Measurements from ENCODE around the gene CYB561D2. TPM values are rescaled to one million over a fixed set of nuclear protein-coding genes. Genes with fewer than 3 reads are reported as not detected.
A peak's percentile ranks its signal among the peaks of the same experiment; 100 is the strongest.

Gene CYB561D2
- total and polyA plus RNA-seq, 7 experiments from 2014 or later, result 23.3 to 52.9 (median 35.0) TPM

- intact Hi-C loops (cut with micrococcal nuclease), result no loop called here
- peak overlapping the region in 5 of 9 donors; percentile 13 to 67 (median 52) for H3K27ac Mint-ChIP-seq
Observed at GRCh38 chr3:50314342-50314741, 36.3 kb upstream of the CYB561D2 start.

DNA sequence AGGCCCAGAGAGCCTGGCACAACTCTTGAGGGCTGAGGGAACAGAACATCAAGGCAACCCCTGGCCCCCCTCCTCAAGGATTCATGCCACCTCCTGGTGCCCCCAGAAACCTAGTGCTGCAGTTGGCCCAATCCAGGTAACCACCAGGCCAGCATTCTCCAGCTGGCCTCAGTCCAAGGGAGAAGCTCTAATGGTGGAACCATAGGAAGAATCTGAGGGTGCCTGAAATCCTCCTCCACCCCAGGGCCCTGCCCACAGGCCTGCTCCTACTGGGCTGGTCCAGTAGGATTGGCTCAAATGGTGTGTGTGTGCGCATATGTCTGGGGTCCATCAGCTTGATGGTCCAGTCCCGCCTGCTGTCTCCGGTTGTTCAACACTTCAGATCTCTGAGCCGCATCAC lies 35.8 kb upstream of the CYB561D2 start:
- Mint-ChIP-seq H3K27me3 (no peaks in the 10 kb centered on the region), H3K36me3 (peaks cover 0 to 7% (median 2%) of the 10 kb centered on the region in 5 donors), H3K9me3 (no peaks in the 10 kb centered on the region), H3K4me3 (no peak overlapping the region), H3K27ac (peak overlapping the region in 3 of 9 donors; percentile 6 to 19 (median 17)), H3K4me1 (peaks cover 11 to 28% (median 23%) of the 10 kb centered on the region in 7 donors)
- Histone ChIP-seq H3K36me3 (ENCODE audit: control insufficient read depth in 2 of 3, insufficient read depth in 3 of 3, low read length in 3 of 3) (no peaks in the 10 kb centered on the region), H3K4me3 (ENCODE audit: low read length) (no peak overlapping the region), H3K4me1 (ENCODE audit: control insufficient read depth in 2 of 2, insufficient read depth in 2 of 2, low read length in 2 of 2) (peaks cover 8 to 15% of the 10 kb centered on the region in 2 donors), H3K9me3 (ENCODE audit: control insufficient read depth in 2 of 3, low read length in 3 of 3) (no peaks in the 10 kb centered on the region), H3K27ac (ENCODE audit: low read depth, low read length) (no peak overlapping the region), H3K27me3 (ENCODE audit: control insufficient read depth in 2 of 2, insufficient read depth in 2 of 2, low read length in 2 of 2) (no peaks in the 10 kb centered on the region)
- intact Hi-C loops (cut with micrococcal nuclease), result no loop called here
- ChIA-PET POLR2A (interaction anchor here (0.6 to 1.0 kb wide), 3 partner anchors 13 to 302 kb away, joined by 3 to 4 read pairs (median 4); partner anchors contain the start of gene TUSC2), CTCF (interaction anchor here (0.9 kb wide), 1 partner anchor 10 kb away, joined by 4 read pairs; no protein-coding TSS in a partner anchor)
- DNase-seq (no peak), ATAC-seq (no peak)

More at GRCh38 chr3:50314342-50314741, 36.3 kb upstream of the CYB561D2 start:
- Mint-ChIP-seq H3K27me3 (no peaks in the 10 kb centered on the region), H3K36me3 (peaks cover 0 to 11% (median 4%) of the 10 kb centered on the region in 5 donors), H3K4me3 (no peak overlapping the region), H3K4me1 (peaks cover 9 to 25% (median 19%) of the 10 kb centered on the region in 7 donors), H3K9me3 (no peaks in the 10 kb centered on the region)
- Histone ChIP-seq H3K4me3 (ENCODE audit: low read length) (no peak overlapping the region), H3K27me3 (ENCODE audit: control insufficient read depth in 2 of 2, insufficient read depth in 2 of 2, low read length in 2 of 2) (no peaks in the 10 kb centered on the region), H3K9me3 (ENCODE audit: control insufficient read depth in 2 of 3, low read length in 3 of 3) (no peaks in the 10 kb centered on the region), H3K4me1 (ENCODE audit: control insufficient read depth in 2 of 2, insufficient read depth in 2 of 2, low read length in 2 of 2) (peaks cover 8 to 15% of the 10 kb centered on the region in 2 donors), H3K36me3 (ENCODE audit: control insufficient read depth in 2 of 3, insufficient read depth in 3 of 3, low read length in 3 of 3) (no peaks in the 10 kb centered on the region), H3K27ac (ENCODE audit: low read depth, low read length) (no peak overlapping the region)
- ChIA-PET POLR2A (interaction anchor here (0.6 to 1.0 kb wide), 2 partner anchors 14 to 302 kb away, joined by 3 to 4 read pairs; partner anchors contain the start of gene TUSC2), CTCF (no interaction called here)
- ATAC-seq (no peak), DNase-seq (no peak)

DNA sequence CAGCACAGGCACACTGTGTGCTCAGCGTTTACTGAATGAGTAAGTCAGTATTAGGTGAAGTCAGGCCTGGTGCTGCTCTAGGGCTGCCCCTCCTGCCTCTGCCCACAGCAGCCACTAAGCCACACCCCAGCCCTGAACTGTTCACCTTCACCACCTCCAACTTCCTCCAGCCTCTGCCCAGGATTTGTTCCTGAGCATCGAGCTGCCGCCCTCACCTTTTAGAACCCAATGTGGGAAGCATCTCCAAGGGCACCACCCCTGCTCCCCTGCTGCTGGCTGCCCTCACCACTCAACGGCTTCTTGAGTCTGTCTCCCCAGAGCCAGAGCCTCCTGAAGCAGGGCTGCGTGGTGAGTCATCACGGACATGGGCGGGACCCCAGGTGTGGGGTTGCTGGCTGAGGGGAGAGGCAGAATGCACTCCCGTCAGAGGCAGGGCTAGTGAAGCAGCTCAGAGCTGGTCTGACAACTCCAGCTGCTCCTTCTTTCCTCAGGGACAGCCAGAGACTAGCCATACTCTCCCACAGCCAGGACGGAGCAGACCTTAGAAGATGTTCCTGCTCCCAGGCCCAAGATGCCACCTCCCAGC lies 33.9 kb upstream of the CYB561D2 start:
- peaks cover 9 to 23% of the 10 kb centered on the region in 2 donors for H3K4me1 ChIP-seq (ENCODE audit: control insufficient read depth in 2 of 2, insufficient read depth in 2 of 2, low read length in 2 of 2)
- peaks cover 19 to 37% (median 32%) of the 10 kb centered on the region in 7 donors for H3K4me1 Mint-ChIP-seq
- H3K27ac ChIP-seq (ENCODE audit: low read depth, low read length), result no peak overlapping the region
- H3K36me3 ChIP-seq (ENCODE audit: control insufficient read depth in 2 of 3, insufficient read depth in 3 of 3, low read length in 3 of 3), result no peaks in the 10 kb centered on the region
- intact Hi-C loops (cut with micrococcal nuclease), result no loop called here
- DNase-seq, result no peak
- no peak overlapping the region for H3K4me3 ChIP-seq (ENCODE audit: low read length)
- H3K27me3 Mint-ChIP-seq, result no peaks in the 10 kb centered on the region
- peaks cover 0 to 6% (median 0%) of the 10 kb centered on the region in 5 donors for H3K36me3 Mint-ChIP-seq
- H3K9me3 ChIP-seq (ENCODE audit: control insufficient read depth in 2 of 3, low read length in 3 of 3), result no peaks in the 10 kb centered on the region
- peak overlapping the region in 4 of 9 donors; percentile 14 to 83 (median 62) for H3K27ac Mint-ChIP-seq
- CTCF ChIA-PET, result no interaction called here
- H3K9me3 Mint-ChIP-seq, result no peaks in the 10 kb centered on the region
- POLR2A ChIA-PET, result interaction anchor here (0.9 kb wide), 1 partner anchor 16 kb away, joined by 3 read pairs; no protein-coding TSS in a partner anchor
- peak overlapping the region in 3 of 10 donors; percentile 2 to 62 (median 28) for H3K4me3 Mint-ChIP-seq
- H3K27me3 ChIP-seq (ENCODE audit: control insufficient read depth in 2 of 2, insufficient read depth in 2 of 2, low read length in 2 of 2), result no peaks in the 10 kb centered on the region
- ATAC-seq, result peak; percentile 45

- CTCF ChIA-PET, result no interaction called here
Observed at GRCh38 chr3:50317300-50317699, 33.4 kb upstream of the CYB561D2 start.

GRCh38 chr3:50318163-50318562 lies 32.5 kb upstream of the CYB561D2 start:
- H3K27ac Mint-ChIP-seq, result no peak overlapping the region
- POLR2A ChIA-PET, result interaction anchor here (0.8 to 34.0 kb wide), 4 partner anchors 14 to 38 kb away, joined by 3 to 656 read pairs (median 4); partner anchors contain the start of genes CYB561D2, HYAL3, NAA80 and NPRL2
- CTCF ChIA-PET, result interaction anchor here (1.3 kb wide), 1 partner anchor 90 kb away, joined by 3 read pairs; no protein-coding TSS in a partner anchor
- intact Hi-C loops (cut with micrococcal nuclease), result no loop called here
- DNase-seq (no peak), ATAC-seq (no peak)
- H3K36me3 Mint-ChIP-seq, result peaks cover 0 to 6% (median 0%) of the 10 kb centered on the region in 5 donors
- no peak overlapping the region for H3K27ac ChIP-seq (ENCODE audit: low read depth, low read length)
- H3K4me1 Mint-ChIP-seq, result peaks cover 19 to 40% (median 32%) of the 10 kb centered on the region in 7 donors
- no peaks in the 10 kb centered on the region for H3K27me3 Mint-ChIP-seq
- peaks cover 14 to 28% of the 10 kb centered on the region in 2 donors for H3K4me1 ChIP-seq (ENCODE audit: control insufficient read depth in 2 of 2, insufficient read depth in 2 of 2, low read length in 2 of 2)
- no peaks in the 10 kb centered on the region for H3K36me3 ChIP-seq (ENCODE audit: control insufficient read depth in 2 of 3, insufficient read depth in 3 of 3, low read length in 3 of 3)
- H3K4me3 Mint-ChIP-seq, result peak overlapping the region in 1 of 10 donors; percentile 21
- H3K27me3 ChIP-seq (ENCODE audit: control insufficient read depth in 2 of 2, insufficient read depth in 2 of 2, low read length in 2 of 2), result no peaks in the 10 kb centered on the region
- H3K9me3 ChIP-seq (ENCODE audit: control insufficient read depth in 2 of 3, low read length in 3 of 3), result no peaks in the 10 kb centered on the region
- H3K9me3 Mint-ChIP-seq, result no peaks in the 10 kb centered on the region
- no peak overlapping the region for H3K4me3 ChIP-seq (ENCODE audit: low read length)

More at GRCh38 chr3:50317300-50317699, 33.4 kb upstream of the CYB561D2 start:
- H3K9me3 ChIP-seq (ENCODE audit: control insufficient read depth in 2 of 3, low read length in 3 of 3), result no peaks in the 10 kb centered on the region
- ATAC-seq, result no peak
- Mint-ChIP-seq H3K4me3 (no peak overlapping the region), H3K36me3 (peaks cover 0 to 6% (median 0%) of the 10 kb centered on the region in 5 donors), H3K27me3 (no peaks in the 10 kb centered on the region), H3K27ac (peak overlapping the region in 1 of 9 donors; percentile 81), H3K4me1 (peaks cover 19 to 37% (median 32%) of the 10 kb centered on the region in 7 donors), H3K9me3 (no peaks in the 10 kb centered on the region)
- intact Hi-C loops (cut with micrococcal nuclease), result no loop called here
- no peak for DNase-seq
- no peak overlapping the region for H3K4me3 ChIP-seq (ENCODE audit: low read length)
- no peaks in the 10 kb centered on the region for H3K36me3 ChIP-seq (ENCODE audit: control insufficient read depth in 2 of 3, insufficient read depth in 3 of 3, low read length in 3 of 3)
- peaks cover 14 to 28% of the 10 kb centered on the region in 2 donors for H3K4me1 ChIP-seq (ENCODE audit: control insufficient read depth in 2 of 2, insufficient read depth in 2 of 2, low read length in 2 of 2)
- H3K27me3 ChIP-seq (ENCODE audit: control insufficient read depth in 2 of 2, insufficient read depth in 2 of 2, low read length in 2 of 2), result no peaks in the 10 kb centered on the region
- no peak overlapping the region for H3K27ac ChIP-seq (ENCODE audit: low read depth, low read length)
- POLR2A ChIA-PET, result interaction anchor here (0.9 kb wide), 2 partner anchors 15 to 18 kb away, joined by 3 read pairs; partner anchors contain the start of genes HYAL3 and NAA80

DNA sequence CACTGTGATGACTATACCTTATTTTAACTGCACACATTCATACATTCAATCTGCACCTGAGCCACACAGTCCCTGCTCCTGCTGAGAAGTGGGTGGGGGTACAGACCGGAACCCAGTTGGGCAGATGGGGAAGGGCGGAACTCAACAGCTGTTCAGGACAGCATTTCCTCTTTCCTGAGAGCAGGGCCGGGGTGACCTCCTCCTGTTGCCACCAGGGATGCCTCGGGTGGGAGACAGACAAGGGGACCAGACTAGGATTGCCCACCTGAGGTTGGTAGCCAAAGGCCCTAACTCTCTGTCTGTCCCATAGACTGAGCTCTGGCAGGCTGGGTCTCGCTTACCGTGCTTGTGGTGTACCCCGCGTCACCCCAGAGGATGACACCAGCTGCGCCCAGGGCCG lies 32.0 kb upstream of the CYB561D2 start:
- intact Hi-C loops (cut with micrococcal nuclease), result no loop called here
- DNase-seq, result no peak
- H3K36me3 ChIP-seq (ENCODE audit: control insufficient read depth in 2 of 3, insufficient read depth in 3 of 3, low read length in 3 of 3), result no peaks in the 10 kb centered on the region
- ChIA-PET POLR2A (interaction anchor here (0.8 to 34.0 kb wide), 4 partner anchors 18 to 38 kb away, joined by 3 to 656 read pairs (median 4); partner anchors contain the start of genes CYB561D2, HYAL3, NAA80 and NPRL2), CTCF (interaction anchor here (0.8 to 1.3 kb wide), 3 partner anchors 18 to 260 kb away, joined by 3 to 4 read pairs (median 3); no protein-coding TSS in a partner anchor)
- Mint-ChIP-seq H3K27ac (no peak overlapping the region), H3K4me1 (peaks cover 19 to 42% (median 33%) of the 10 kb centered on the region in 7 donors), H3K9me3 (no peaks in the 10 kb centered on the region), H3K4me3 (peak overlapping the region in 3 of 10 donors; percentile 21 to 44 (median 25)), H3K36me3 (peaks cover 0 to 6% (median 0%) of the 10 kb centered on the region in 5 donors), H3K27me3 (no peaks in the 10 kb centered on the region)
- peaks cover 14 to 28% of the 10 kb centered on the region in 2 donors for H3K4me1 ChIP-seq (ENCODE audit: control insufficient read depth in 2 of 2, insufficient read depth in 2 of 2, low read length in 2 of 2)
- no peak overlapping the region for H3K27ac ChIP-seq (ENCODE audit: low read depth, low read length)
- H3K27me3 ChIP-seq (ENCODE audit: control insufficient read depth in 2 of 2, insufficient read depth in 2 of 2, low read length in 2 of 2), result no peaks in the 10 kb centered on the region
- no peaks in the 10 kb centered on the region for H3K9me3 ChIP-seq (ENCODE audit: control insufficient read depth in 2 of 3, low read length in 3 of 3)
- no peak overlapping the region for H3K4me3 ChIP-seq (ENCODE audit: low read length)
- ATAC-seq, result no peak
